SJCRH30 (cell line): ENCODE data around the gene MID1. TPM values are rescaled to one million over a fixed set of nuclear protein-coding genes. Genes with fewer than 3 reads are reported as not detected.

ENCODE experiments used
- DNase-seq, 2 experiments: peaks; one replicate each; pipeline ENCODE4 v3.0.0-alpha.2; 2015 to 2020
- H3K27ac ChIP-seq: fragments of 250-450 bp; sonication (Bioruptor Pico); 2 replicates; pipeline ENCODE4 v1.5.1; 2020; ENCODE audit warnings: mild to moderate bottlenecking, moderate library complexity
- H3K27me3 ChIP-seq: fragments of 250-450 bp; sonication (Bioruptor Pico); 2 replicates; pipeline ENCODE4 v1.5.1; 2020; ENCODE audit warnings: mild to moderate bottlenecking, moderate library complexity
- H3K36me3 ChIP-seq: fragments of 250-450 bp; sonication (Bioruptor Pico); 2 replicates; pipeline ENCODE4 v1.5.1; 2020; ENCODE audit warnings: mild to moderate bottlenecking, moderate library complexity
- H3K4me1 ChIP-seq: fragments of 250-450 bp; sonication (Bioruptor Pico); 2 replicates; pipeline ENCODE4 v1.5.1; 2020; ENCODE audit warnings: mild to moderate bottlenecking, moderate library complexity
- H3K4me3 ChIP-seq: fragments of 250-450 bp; sonication (Bioruptor Pico); 2 replicates; pipeline ENCODE4 v1.5.1; 2020; ENCODE audit warnings: mild to moderate bottlenecking, moderate library complexity
- H3K9me3 ChIP-seq: fragments of 250-450 bp; sonication (Bioruptor Pico); replicated peaks from 2 replicates; pipeline ENCODE4 v1.5.1; 2020; ENCODE audit warnings: mild to moderate bottlenecking, moderate library complexity
- total RNA-seq: library from RNA; depleted of rRNA; stranded (reverse); fragments of >200 nt; shearing (Covaris generic); gene quantifications from 2 replicates; pipeline ENCODE4 v1.2.3, GENCODE V29; 2014

Gene MID1
- total RNA-seq, 1 experiment from 2014 or later, result 38.4 TPM

GRCh38 chrX:10577853-10578252 lies 42.5 kb downstream of the MID1 start:
- Histone ChIP-seq H3K36me3 (no peaks in the 10 kb centered on the region), H3K27me3 (no peaks in the 10 kb centered on the region), H3K9me3 (peaks cover 2% of the 10 kb centered on the region; the same call in 1 of the 2 replicates), H3K4me3 (no peak overlapping the region), H3K4me1 (no peaks in the 10 kb centered on the region), H3K27ac (no peak overlapping the region)
- DNase-seq, result no peak

GRCh38 chrX:10576777-10577447 lies 43.5 kb downstream of the MID1 start:
- H3K4me3 ChIP-seq, result no peak overlapping the region
- no peaks in the 10 kb centered on the region for H3K36me3 ChIP-seq
- no peak for DNase-seq
- no peaks in the 10 kb centered on the region; the same call in 1 of the 2 replicates for H3K9me3 ChIP-seq
- no peak overlapping the region for H3K27ac ChIP-seq
- no peaks in the 10 kb centered on the region for H3K4me1 ChIP-seq
- H3K27me3 ChIP-seq, result no peaks in the 10 kb centered on the region

- no peaks in the 10 kb centered on the region for H3K4me1 ChIP-seq
- H3K4me3 ChIP-seq, result no peak overlapping the region
- H3K36me3 ChIP-seq, result no peaks in the 10 kb centered on the region
- no peaks in the 10 kb centered on the region for H3K27me3 ChIP-seq
- DNase-seq, result no peak
- H3K27ac ChIP-seq, result no peak overlapping the region
- no peaks in the 10 kb centered on the region; the same call in 1 of the 2 replicates for H3K9me3 ChIP-seq
Measured at GRCh38 chrX:10576186-10576585, 44.2 kb downstream of the MID1 start.

GRCh38 chrX:10574663-10575062 lies 45.7 kb downstream of the MID1 start:
- no peaks in the 10 kb centered on the region for H3K27me3 ChIP-seq

GRCh38 chrX:10571260-10571659 lies 49.1 kb downstream of the MID1 start:
- no peaks in the 10 kb centered on the region for H3K27me3 ChIP-seq
- peak; percentile 42 to 48 for DNase-seq
- peaks cover 3% of the 10 kb centered on the region; the same call in 1 of the 2 replicates for H3K4me1 ChIP-seq
- H3K9me3 ChIP-seq, result no peaks in the 10 kb centered on the region; the same call in 1 of the 2 replicates
- 0 out of 2 replicates have a peak, but pooled peaks cover 3% of the 10 kb centered on the region for H3K36me3 ChIP-seq
- no peak overlapping the region for H3K4me3 ChIP-seq
- no peak overlapping the region for H3K27ac ChIP-seq

More at GRCh38 chrX:10574663-10575062, 45.7 kb downstream of the MID1 start:
- no peak overlapping the region for H3K4me3 ChIP-seq
- no peaks in the 10 kb centered on the region for H3K4me1 ChIP-seq
- H3K27ac ChIP-seq, result no peak overlapping the region
- H3K9me3 ChIP-seq, result no peaks in the 10 kb centered on the region; the same call in 1 of the 2 replicates
- DNase-seq, result no peak
- H3K36me3 ChIP-seq, result no peaks in the 10 kb centered on the region

GRCh38 chrX:10570601-10571000 lies 49.8 kb downstream of the MID1 start:
- no peaks in the 10 kb centered on the region; the same call in 1 of the 2 replicates for H3K9me3 ChIP-seq
- 0 out of 2 replicates have a peak, but pooled peaks cover 3% of the 10 kb centered on the region for H3K36me3 ChIP-seq
- no peak for DNase-seq
- no peak overlapping the region for H3K4me3 ChIP-seq
- no peak overlapping the region for H3K27ac ChIP-seq
- H3K27me3 ChIP-seq, result no peaks in the 10 kb centered on the region
- peaks cover 7% of the 10 kb centered on the region; the same call in 1 of the 2 replicates for H3K4me1 ChIP-seq

- Histone ChIP-seq H3K4me3 (no peak overlapping the region), H3K36me3 (peaks cover 9% of the 10 kb centered on the region), H3K4me1 (peaks cover 7% of the 10 kb centered on the region; the same call in 1 of the 2 replicates), H3K9me3 (no peaks in the 10 kb centered on the region; the same call in 1 of the 2 replicates), H3K27ac (no peak overlapping the region), H3K27me3 (no peaks in the 10 kb centered on the region)
- no peak for DNase-seq
Measured at GRCh38 chrX:10569946-10570345, 50.4 kb downstream of the MID1 start.

- Histone ChIP-seq H3K27me3 (no peaks in the 10 kb centered on the region), H3K36me3 (peaks cover 19% of the 10 kb centered on the region), H3K9me3 (no peaks in the 10 kb centered on the region), H3K4me3 (no peak overlapping the region), H3K27ac (no peak overlapping the region), H3K4me1 (peaks cover 7% of the 10 kb centered on the region; the same call in 1 of the 2 replicates)
- no peak for DNase-seq
Measured at GRCh38 chrX:10568428-10568827, 52.0 kb downstream of the MID1 start.

GRCh38 chrX:10567136-10567535 lies 53.2 kb downstream of the MID1 start:
- H3K4me1 ChIP-seq, result peaks cover 7% of the 10 kb centered on the region; the same call in 1 of the 2 replicates
- no peak overlapping the region for H3K4me3 ChIP-seq
- H3K36me3 ChIP-seq, result peaks cover 19% of the 10 kb centered on the region
- no peaks in the 10 kb centered on the region for H3K9me3 ChIP-seq
- H3K27ac ChIP-seq, result no peak overlapping the region
- no peak for DNase-seq
- H3K27me3 ChIP-seq, result no peaks in the 10 kb centered on the region

- H3K27me3 ChIP-seq, result no peaks in the 10 kb centered on the region
- H3K4me1 ChIP-seq, result peaks cover 7% of the 10 kb centered on the region; the same call in 1 of the 2 replicates
- no peaks in the 10 kb centered on the region for H3K9me3 ChIP-seq
- no peak for DNase-seq
- peaks cover 19% of the 10 kb centered on the region for H3K36me3 ChIP-seq
- no peak overlapping the region for H3K4me3 ChIP-seq
- no peak overlapping the region for H3K27ac ChIP-seq
Measured at GRCh38 chrX:10566716-10567097, 53.7 kb downstream of the MID1 start.

- H3K9me3 ChIP-seq, result no peaks in the 10 kb centered on the region
- H3K36me3 ChIP-seq, result peaks cover 19% of the 10 kb centered on the region
- DNase-seq, result no peak
- H3K4me3 ChIP-seq, result no peak overlapping the region
- H3K27ac ChIP-seq, result no peak overlapping the region
- H3K27me3 ChIP-seq, result no peaks in the 10 kb centered on the region
- H3K4me1 ChIP-seq, result peaks cover 7% of the 10 kb centered on the region; the same call in 1 of the 2 replicates
Measured at GRCh38 chrX:10564484-10564883, 55.9 kb downstream of the MID1 start.

GRCh38 chrX:10557166-10557565 lies 63.2 kb downstream of the MID1 start:
- Histone ChIP-seq H3K36me3 (0 out of 2 replicates have a peak, but pooled peaks cover 3% of the 10 kb centered on the region), H3K9me3 (no peaks in the 10 kb centered on the region), H3K4me3 (peak overlapping the region; percentile 18), H3K4me1 (peaks cover 47% of the 10 kb centered on the region), H3K27ac (peak overlapping the region; percentile 73), H3K27me3 (no peaks in the 10 kb centered on the region)
- DNase-seq, result peak; percentile 80 to 91

GRCh38 chrX:10556405-10556804 lies 64.0 kb downstream of the MID1 start:
- Histone ChIP-seq H3K27ac (peak overlapping the region; percentile 73), H3K9me3 (no peaks in the 10 kb centered on the region), H3K4me3 (no peak overlapping the region), H3K4me1 (peaks cover 47% of the 10 kb centered on the region), H3K27me3 (no peaks in the 10 kb centered on the region), H3K36me3 (0 out of 2 replicates have a peak, but pooled peaks cover 3% of the 10 kb centered on the region)
- no peak for DNase-seq

- 0 out of 2 replicates have a peak, but pooled peaks cover 3% of the 10 kb centered on the region for H3K36me3 ChIP-seq
Measured at GRCh38 chrX:10555846-10556245, 64.5 kb downstream of the MID1 start.

GRCh38 chrX:10554612-10555270 lies 65.6 kb downstream of the MID1 start:
- no peaks in the 10 kb centered on the region for H3K27me3 ChIP-seq
- H3K36me3 ChIP-seq, result 0 out of 2 replicates have a peak, but pooled peaks cover 3% of the 10 kb centered on the region
- no peak for DNase-seq
- 0 out of 2 replicates have a peak overlapping the region, but pooled peaks have one; percentile 73 for H3K27ac ChIP-seq
- H3K4me1 ChIP-seq, result peaks cover 47% of the 10 kb centered on the region
- H3K4me3 ChIP-seq, result no peak overlapping the region
- H3K9me3 ChIP-seq, result no peaks in the 10 kb centered on the region

More at GRCh38 chrX:10555846-10556245, 64.5 kb downstream of the MID1 start:
- peak; percentile 65 to 75 for DNase-seq
- no peaks in the 10 kb centered on the region for H3K27me3 ChIP-seq
- H3K27ac ChIP-seq, result peak overlapping the region; percentile 73
- H3K9me3 ChIP-seq, result no peaks in the 10 kb centered on the region
- peaks cover 47% of the 10 kb centered on the region for H3K4me1 ChIP-seq
- no peak overlapping the region for H3K4me3 ChIP-seq
